Esophagus (tissue), 2 donors: Measurements from ENCODE around the gene SFT2D1. TPM values are rescaled to one million over a fixed set of nuclear protein-coding genes. Genes with fewer than 3 reads are reported as not detected.

Experiments
- H3K27ac ChIP-seq, 2 donors: one replicate each; pipeline ENCODE4 v1.5.1; 2013; ENCODE audit warnings: low read depth in 2 of 2, mild to moderate bottlenecking in 2 of 2, inconsistent platforms in 1 of 2, low read length in 1 of 2, moderate library complexity in 1 of 2
- H3K27me3 ChIP-seq, 2 donors: one replicate each; pipeline ENCODE4 v1.6.1; 2013; ENCODE audit warnings: low read length in 2 of 2, control low read depth in 1 of 2, mild to moderate bottlenecking in 1 of 2; ENCODE audit not compliant: insufficient read depth in 2 of 2, control insufficient read depth in 1 of 2
- H3K36me3 ChIP-seq, 2 donors: one replicate each; pipeline ENCODE4 v1.6.1; 2013; ENCODE audit warnings: low read length in 1 of 2; ENCODE audit not compliant: control insufficient read depth in 2 of 2, insufficient read depth in 2 of 2
- H3K4me1 ChIP-seq, 2 donors: one replicate each; pipeline ENCODE4 v1.6.1; 2013; ENCODE audit warnings: low read length in 1 of 2; ENCODE audit not compliant: control insufficient read depth in 2 of 2, insufficient read depth in 2 of 2
- H3K4me3 ChIP-seq, 2 donors: one replicate each; pipeline ENCODE4 v1.5.1; 2013; ENCODE audit warnings: low read length in 2 of 2, mild to moderate bottlenecking in 2 of 2, low read depth in 1 of 2, moderate library complexity in 1 of 2
- H3K9me3 ChIP-seq, 2 donors: one replicate each; pipeline ENCODE4 v1.6.1; 2013; ENCODE audit warnings: mild to moderate bottlenecking in 2 of 2, low read depth in 1 of 2, low read length in 1 of 2, moderate library complexity in 1 of 2; ENCODE audit not compliant: control insufficient read depth in 2 of 2, insufficient read depth in 1 of 2
- WGBS, 2 donors: extraction: QIAGEN DNeasy Blood & Tissue Kit; methylation state at CpG; one replicate each; pipeline ENCODE4 v1.1.7; 2013; 5-methylcytosine and 5-hydroxymethylcytosine counted together
- polyA plus RNA-seq, 2 donors: library from polyadenylated mRNA; stranded (reverse); fragments of 200-250 nt; gene quantifications; one replicate each; pipeline ENCODE4 v1.2.3, GENCODE V29; 2013
- donor health status: healthy with polysubstance abuse.
- donor health status: Bipolar disorder and iron deficiency.

SFT2D1 gene
- polyA plus RNA-seq, 2 donors, result 37.3 to 42.4 TPM

DNA sequence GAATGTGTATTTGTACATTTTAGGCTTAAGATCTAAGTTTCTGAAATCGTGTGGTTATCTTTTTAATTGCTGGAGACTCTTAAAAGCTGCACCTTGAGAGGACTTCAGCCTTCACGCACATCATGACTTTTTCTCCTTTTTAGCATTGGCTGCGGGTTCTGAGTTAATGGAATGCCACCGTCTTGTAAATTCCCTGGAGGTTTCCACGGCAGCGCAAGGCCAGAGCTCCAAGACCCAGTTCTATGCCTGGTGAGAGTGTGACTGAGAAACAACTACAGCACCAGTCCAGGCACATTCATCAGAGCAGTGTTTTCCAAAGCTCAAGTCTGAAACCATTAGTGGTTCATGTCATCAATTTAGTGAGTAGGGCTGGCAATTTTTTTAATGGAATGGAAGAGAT is 57.1 kb downstream of the SFT2D1 start:
- Histone ChIP-seq H3K36me3 (no peaks in the 10 kb centered on the region), H3K9me3 (no peaks in the 10 kb centered on the region), H3K4me1 (no peaks in the 10 kb centered on the region), H3K27ac (no peak overlapping the region), H3K27me3 (no peaks in the 10 kb centered on the region), H3K4me3 (no peak overlapping the region)
- 70 to 77% methylated on average over 6 of the region's 6 CpGs for WGBS, 2 donors

DNA sequence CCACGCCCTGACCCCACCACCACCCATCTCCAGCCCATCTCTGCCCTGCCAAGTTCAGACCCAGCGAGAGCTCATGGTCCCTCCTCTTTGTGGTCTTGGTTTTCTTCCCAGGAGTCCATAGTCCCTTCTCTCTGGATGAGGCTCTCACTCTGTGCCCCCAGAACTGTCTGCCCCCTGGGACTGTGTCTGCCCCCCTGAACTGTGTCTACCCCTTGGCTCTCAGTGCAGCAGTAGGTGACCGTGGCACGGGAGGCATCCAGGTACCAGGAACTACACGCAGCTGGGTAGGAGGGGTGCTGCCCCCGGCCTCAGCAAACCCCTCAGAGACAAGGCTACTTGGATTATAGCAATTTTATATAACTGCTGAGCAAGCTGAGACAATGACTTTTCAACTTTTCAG is 57.7 kb downstream of the SFT2D1 start:
- Histone ChIP-seq H3K27me3 (no peaks in the 10 kb centered on the region), H3K27ac (no peak overlapping the region), H3K4me1 (no peaks in the 10 kb centered on the region), H3K9me3 (no peaks in the 10 kb centered on the region), H3K4me3 (no peak overlapping the region), H3K36me3 (no peaks in the 10 kb centered on the region)
- WGBS, 2 donors, result 75 to 82% methylated on average over 6 of the region's 6 CpGs

DNA sequence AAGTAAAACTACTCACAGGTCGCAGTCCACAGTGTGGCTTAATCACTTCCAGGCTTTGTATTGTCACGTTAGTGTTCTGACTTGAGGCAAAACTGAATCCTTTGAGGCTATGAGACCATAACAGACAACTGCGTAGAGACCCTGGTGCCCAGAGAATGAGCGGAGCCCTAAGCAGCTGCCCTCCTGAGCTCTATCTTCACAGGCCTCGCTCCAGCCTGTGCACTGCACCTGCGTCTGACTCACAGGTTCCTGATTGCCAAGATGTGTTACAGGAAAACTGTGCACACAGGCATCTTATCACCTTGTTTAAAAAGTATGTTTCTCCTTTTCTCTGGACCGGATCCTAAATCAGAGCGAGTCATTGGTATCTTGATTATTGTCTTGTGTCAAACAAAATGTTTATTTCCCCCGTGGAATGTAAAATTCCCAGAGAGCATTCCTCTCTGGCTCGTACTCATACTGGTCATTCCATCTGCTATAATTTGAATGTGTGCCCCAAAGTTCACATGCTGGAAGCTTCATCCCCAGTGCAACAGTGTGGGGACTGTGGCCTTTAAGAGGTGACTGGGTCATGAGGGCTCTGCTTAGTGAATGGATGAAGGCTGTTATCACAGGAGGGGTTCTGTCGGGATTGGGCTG is 59.8 kb downstream of the SFT2D1 start:
- 58 to 62% methylated on average over 11 of the region's 11 CpGs for WGBS, 2 donors
- H3K4me3 ChIP-seq, result no peak overlapping the region
- no peak overlapping the region for H3K27ac ChIP-seq
- no peaks in the 10 kb centered on the region for H3K4me1 ChIP-seq
- H3K9me3 ChIP-seq, result no peaks in the 10 kb centered on the region
- no peaks in the 10 kb centered on the region for H3K27me3 ChIP-seq
- no peaks in the 10 kb centered on the region for H3K36me3 ChIP-seq

DNA sequence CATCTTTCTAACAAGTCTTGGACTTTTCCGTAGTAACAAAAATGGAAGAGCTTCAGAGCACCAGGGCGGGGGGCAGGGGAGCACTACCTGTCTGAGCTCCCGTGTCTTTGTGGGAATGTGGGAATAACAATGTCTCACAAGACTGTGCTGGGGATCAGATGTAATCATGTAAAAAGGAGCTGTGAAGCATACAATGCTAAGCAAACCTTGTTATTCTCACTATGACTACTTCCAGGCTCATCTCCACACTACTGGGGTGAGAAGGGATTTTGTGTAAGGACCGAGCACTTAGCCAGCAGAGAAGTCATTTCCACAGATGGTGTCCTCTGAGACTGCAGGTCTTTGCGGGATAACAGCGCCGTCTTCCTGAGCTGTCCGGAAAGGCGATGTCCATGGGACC is 61.2 kb downstream of the SFT2D1 start:
- Histone ChIP-seq H3K9me3 (no peaks in the 10 kb centered on the region), H3K4me3 (no peak overlapping the region), H3K27ac (no peak overlapping the region), H3K36me3 (no peaks in the 10 kb centered on the region), H3K4me1 (no peaks in the 10 kb centered on the region), H3K27me3 (no peaks in the 10 kb centered on the region)
- 90 to 92% methylated on average over 9 of the region's 9 CpGs for WGBS, 2 donors

DNA sequence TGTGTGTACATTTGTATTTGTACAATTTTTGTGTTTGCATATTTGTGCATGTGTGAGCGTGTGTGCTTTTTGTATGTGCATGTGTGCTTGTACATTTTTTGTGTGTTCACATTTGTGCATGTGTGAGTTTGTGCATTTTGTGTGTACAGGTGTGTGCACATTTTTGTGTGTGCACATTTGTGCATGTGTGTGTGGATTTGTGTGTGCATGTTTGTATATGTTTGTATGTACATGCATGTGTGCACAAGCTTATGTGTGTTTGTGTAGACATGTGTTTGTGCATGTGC is 63.0 kb downstream of the SFT2D1 start:
- no peak overlapping the region for H3K4me3 ChIP-seq
- no peak overlapping the region for H3K27ac ChIP-seq
- no peaks in the 10 kb centered on the region for H3K4me1 ChIP-seq
- H3K27me3 ChIP-seq, result no peaks in the 10 kb centered on the region
- no peaks in the 10 kb centered on the region for H3K36me3 ChIP-seq
- H3K9me3 ChIP-seq, result no peaks in the 10 kb centered on the region
- WGBS, 2 donors, result 90 to 96% methylated on average over 1 of the region's 1 CpG

DNA sequence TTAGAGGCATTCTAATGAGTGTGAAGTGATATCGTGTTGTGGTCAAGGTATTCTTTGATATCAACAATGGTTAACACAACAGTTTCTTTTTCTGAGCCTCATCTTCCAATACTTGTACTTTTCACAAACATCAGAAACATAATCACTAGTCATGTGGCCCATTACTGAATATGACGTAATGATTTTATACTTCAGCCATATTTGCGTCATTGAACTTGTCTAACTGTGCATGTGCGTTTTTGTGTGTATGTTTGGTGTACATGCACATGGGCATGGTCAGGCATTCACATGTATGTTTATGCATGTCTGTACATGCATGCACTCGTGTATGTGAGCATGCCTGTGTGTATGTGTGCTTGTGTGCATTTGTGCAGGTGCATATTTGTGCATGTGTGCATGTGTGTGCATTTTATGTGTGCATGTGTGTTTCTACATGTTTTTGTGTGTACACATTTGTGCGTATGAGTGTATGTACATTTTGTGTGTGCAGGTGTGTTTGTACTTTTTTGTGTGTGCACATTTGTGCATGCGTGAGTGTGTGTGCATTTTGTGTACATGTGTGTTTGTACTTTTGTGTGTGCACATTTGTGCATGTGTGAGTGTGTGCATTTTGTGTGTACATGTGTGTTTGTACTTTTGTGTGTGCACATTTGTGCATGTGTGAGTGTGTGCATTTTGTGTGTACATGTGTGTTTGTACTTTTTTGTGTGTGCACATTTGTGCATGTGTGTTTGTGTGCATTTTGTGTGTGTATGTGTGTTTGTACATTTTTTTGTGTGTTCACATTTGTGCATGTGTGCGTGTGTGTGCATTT is 63.6 kb downstream of the SFT2D1 start:
- Histone ChIP-seq H3K9me3 (no peaks in the 10 kb centered on the region), H3K4me3 (no peak overlapping the region), H3K27me3 (no peaks in the 10 kb centered on the region), H3K4me1 (no peaks in the 10 kb centered on the region), H3K27ac (no peak overlapping the region), H3K36me3 (no peaks in the 10 kb centered on the region)
- 58 to 66% methylated on average over 8 of the region's 8 CpGs for WGBS, 2 donors

DNA sequence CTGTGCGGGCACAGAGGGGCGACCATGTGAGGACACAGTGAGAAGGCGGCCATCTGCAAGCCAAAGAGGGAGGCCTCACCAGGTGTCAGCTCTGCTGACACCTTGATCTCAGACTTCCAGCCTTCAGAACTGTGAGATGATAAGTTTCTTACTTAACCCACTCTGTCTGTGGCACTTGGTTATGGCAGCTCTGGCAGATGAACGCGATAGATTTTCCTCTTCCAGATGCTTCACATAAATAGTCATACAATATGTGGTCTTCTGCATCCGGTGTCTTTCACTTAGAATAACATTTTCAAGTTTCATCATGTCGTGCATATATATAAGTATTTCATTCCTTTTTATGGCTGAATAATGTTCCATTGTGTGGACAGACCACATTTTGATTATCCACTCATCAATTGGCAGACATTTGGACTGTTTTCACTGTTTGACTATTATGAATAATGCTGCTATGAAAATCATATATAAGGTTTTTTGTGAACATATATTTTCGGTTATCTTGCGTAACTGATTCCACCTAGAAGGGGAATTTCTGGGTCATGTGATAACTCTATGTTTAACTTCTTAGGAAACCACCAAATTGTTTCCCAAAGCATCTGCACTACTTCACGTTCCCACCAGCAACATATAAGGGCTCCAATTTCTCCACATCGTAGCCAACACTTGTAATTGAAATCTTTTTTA is 64.3 kb downstream of the SFT2D1 start:
- H3K36me3 ChIP-seq, result no peaks in the 10 kb centered on the region
- no peaks in the 10 kb centered on the region for H3K27me3 ChIP-seq
- no peak overlapping the region for H3K27ac ChIP-seq
- H3K4me3 ChIP-seq, result no peak overlapping the region
- no peaks in the 10 kb centered on the region for H3K4me1 ChIP-seq
- no peaks in the 10 kb centered on the region for H3K9me3 ChIP-seq
- 81 to 83% methylated on average over 11 of the region's 11 CpGs for WGBS, 2 donors

DNA sequence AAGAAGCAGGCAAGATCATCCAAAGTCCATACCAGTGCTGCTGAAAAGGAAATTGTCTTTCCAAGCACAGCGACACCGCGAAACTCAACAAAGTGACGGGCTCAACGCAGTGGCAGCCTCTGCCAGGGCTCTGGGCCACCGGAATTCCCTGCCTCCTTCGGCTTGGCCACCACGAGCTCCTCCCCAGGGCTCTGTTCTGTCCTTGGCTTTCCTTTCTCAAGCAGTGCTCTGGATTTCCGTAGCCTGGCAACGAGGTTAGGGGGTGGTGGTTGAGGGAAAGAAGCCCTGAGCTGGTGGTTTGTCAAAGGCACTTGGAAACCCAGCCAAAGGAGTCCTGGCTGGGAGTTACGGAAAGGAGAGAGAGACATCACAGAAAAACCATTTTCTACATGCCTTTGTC is 65.3 kb downstream of the SFT2D1 start:
- H3K27ac ChIP-seq, result no peak overlapping the region
- 34 to 50% methylated on average over 11 of the region's 11 CpGs for WGBS, 2 donors
- H3K4me3 ChIP-seq, result no peak overlapping the region

DNA sequence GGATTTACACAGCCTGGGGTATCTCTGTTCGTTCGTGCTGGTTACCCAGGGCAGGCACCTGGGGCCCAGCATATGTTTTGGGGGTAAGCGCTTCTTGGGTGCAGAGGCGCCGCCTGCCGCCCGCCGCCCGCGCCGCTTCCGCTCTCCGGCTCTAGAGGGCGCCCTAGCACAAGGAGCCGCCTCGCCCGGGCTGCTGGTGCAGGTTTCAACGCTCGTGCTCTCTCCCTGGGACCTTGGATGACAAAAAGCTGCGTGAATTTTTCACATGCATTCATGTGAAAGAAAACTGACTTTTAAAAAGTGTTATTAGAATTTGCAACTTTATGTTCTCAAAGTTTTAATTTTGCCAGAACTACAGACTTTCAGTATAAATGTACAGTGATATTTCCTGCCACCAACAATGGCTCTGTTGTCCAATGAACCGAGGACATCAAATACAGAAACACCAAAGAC is 66.6 kb downstream of the SFT2D1 start:
- Histone ChIP-seq H3K4me1 (no peaks in the 10 kb centered on the region), H3K9me3 (no peaks in the 10 kb centered on the region), H3K36me3 (no peaks in the 10 kb centered on the region), H3K27me3 (no peaks in the 10 kb centered on the region), H3K27ac (no peak overlapping the region), H3K4me3 (no peak overlapping the region)
- 2% methylated on average over 21 of the region's 21 CpGs for WGBS, 2 donors

More for the DNA sequence above, 65.3 kb downstream of the SFT2D1 start:
- H3K36me3 ChIP-seq, result no peaks in the 10 kb centered on the region
- no peaks in the 10 kb centered on the region for H3K4me1 ChIP-seq
- H3K27me3 ChIP-seq, result no peaks in the 10 kb centered on the region
- H3K9me3 ChIP-seq, result no peaks in the 10 kb centered on the region
